ENCODE results near the gene PAX8.
A peak's percentile ranks its signal among the peaks of the same experiment; 100 is the strongest.

PAX8 gene

GRCh38 chr2:113251118-113251517, 27.6 kb downstream of the PAX8 start:
- H3K79me1 ChIP-seq (ENCODE audit: low read length), result no peaks in the 10 kb centered on the region
- no peak overlapping the region for H2BK5ac ChIP-seq (ENCODE audit: low read length)
- no peak overlapping the region for H2AK5ac ChIP-seq (ENCODE audit: low read length)
- no peaks in the 10 kb centered on the region for H3K79me2 ChIP-seq (ENCODE audit: control insufficient read depth, insufficient read depth, low read length)
- H3K18ac ChIP-seq (ENCODE audit: low read length), result no peak overlapping the region
- H3K4ac ChIP-seq (ENCODE audit: low read depth, low read length), result no peak overlapping the region
- H4K5ac ChIP-seq (ENCODE audit: low read length), result no peak overlapping the region
- no peak overlapping the region for H3K9ac ChIP-seq (ENCODE audit: low read length)
- no peak overlapping the region for H4K8ac ChIP-seq (ENCODE audit: low read depth, low read length)
- no peak overlapping the region for H3K27ac ChIP-seq (ENCODE audit: low read depth, low read length)
- H2BK120ac ChIP-seq (ENCODE audit: low read depth, low read length), result no peak overlapping the region
- H3K4me2 ChIP-seq (ENCODE audit: low read length), result no peak overlapping the region
- H3K56ac ChIP-seq (ENCODE audit: low read length), result no peak overlapping the region
- no peak overlapping the region for H3K23ac ChIP-seq (ENCODE audit: low read length)
- no peak overlapping the region for H3K4me3 ChIP-seq (ENCODE audit: low read length)
- WGBS (ENCODE audit: extremely low coverage, insufficient coverage, low lambda C conversion rate), result no CpG with 5 or more reads among the region's 7 CpGs
- H2BK15ac ChIP-seq (replicated peaks; ENCODE audit: low read depth), result no peak overlapping the region
- no peaks in the 10 kb centered on the region for H3K27me3 ChIP-seq (ENCODE audit: insufficient read depth, low read length, poor library complexity)
- no peaks in the 10 kb centered on the region for H3K36me3 ChIP-seq (ENCODE audit: control insufficient read depth, insufficient read depth, low read length)
- DNase-seq, result no peak
- no peaks in the 10 kb centered on the region for H3K4me1 ChIP-seq (ENCODE audit: control insufficient read depth, low read depth, low read length)

GRCh38 chr2:113248997-113249770, 29.5 kb downstream of the PAX8 start:
- Histone ChIP-seq H3K27me3 (ENCODE audit: insufficient read depth, low read length, poor library complexity) (no peaks in the 10 kb centered on the region), H3K9ac (ENCODE audit: low read length) (no peak overlapping the region), H3K23ac (ENCODE audit: low read length) (no peak overlapping the region), H3K4ac (ENCODE audit: low read depth, low read length) (no peak overlapping the region), H2BK120ac (ENCODE audit: low read depth, low read length) (no peak overlapping the region), H4K5ac (ENCODE audit: low read length) (no peak overlapping the region), H3K27ac (ENCODE audit: low read depth, low read length) (no peak overlapping the region), H4K8ac (ENCODE audit: low read depth, low read length) (no peak overlapping the region), H3K18ac (ENCODE audit: low read length) (no peak overlapping the region), H2BK15ac (replicated peaks; ENCODE audit: low read depth) (no peak overlapping the region), H3K36me3 (ENCODE audit: control insufficient read depth, insufficient read depth, low read length) (no peaks in the 10 kb centered on the region), H3K4me2 (ENCODE audit: low read length) (no peak overlapping the region), H3K56ac (ENCODE audit: low read length) (peak overlapping the region; percentile 30), H3K4me1 (ENCODE audit: control insufficient read depth, low read depth, low read length) (no peaks in the 10 kb centered on the region), H3K4me3 (ENCODE audit: low read length) (no peak overlapping the region), H2BK5ac (ENCODE audit: low read length) (no peak overlapping the region), H3K79me1 (ENCODE audit: low read length) (no peaks in the 10 kb centered on the region), H3K79me2 (ENCODE audit: control insufficient read depth, insufficient read depth, low read length) (no peaks in the 10 kb centered on the region), H2AK5ac (ENCODE audit: low read length) (no peak overlapping the region)
- no CpG with 5 or more reads among the region's 10 CpGs for WGBS (ENCODE audit: extremely low coverage, insufficient coverage, low lambda C conversion rate)
- DNase-seq, result peak; percentile 80

- H3K4me2 ChIP-seq (ENCODE audit: low read length), result no peak overlapping the region
- WGBS (ENCODE audit: extremely low coverage, insufficient coverage, low lambda C conversion rate), result no CpG with 5 or more reads among the region's 14 CpGs
- no peak overlapping the region for H4K5ac ChIP-seq (ENCODE audit: low read length)
- H3K27me3 ChIP-seq (ENCODE audit: insufficient read depth, low read length, poor library complexity), result no peaks in the 10 kb centered on the region
- H2AK5ac ChIP-seq (ENCODE audit: low read length), result no peak overlapping the region
- no peak overlapping the region for H3K9ac ChIP-seq (ENCODE audit: low read length)
- DNase-seq, result no peak
- H3K36me3 ChIP-seq (ENCODE audit: control insufficient read depth, insufficient read depth, low read length), result no peaks in the 10 kb centered on the region
- no peak overlapping the region for H2BK15ac ChIP-seq (replicated peaks; ENCODE audit: low read depth)
- H3K4me1 ChIP-seq (ENCODE audit: control insufficient read depth, low read depth, low read length), result no peaks in the 10 kb centered on the region
- no peak overlapping the region for H3K4me3 ChIP-seq (ENCODE audit: low read length)
- no peak overlapping the region for H3K4ac ChIP-seq (ENCODE audit: low read depth, low read length)
- no peak overlapping the region for H2BK120ac ChIP-seq (ENCODE audit: low read depth, low read length)
- no peak overlapping the region for H3K27ac ChIP-seq (ENCODE audit: low read depth, low read length)
- H3K79me2 ChIP-seq (ENCODE audit: control insufficient read depth, insufficient read depth, low read length), result no peaks in the 10 kb centered on the region
- H3K23ac ChIP-seq (ENCODE audit: low read length), result no peak overlapping the region
- no peak overlapping the region for H2BK5ac ChIP-seq (ENCODE audit: low read length)
- H3K56ac ChIP-seq (ENCODE audit: low read length), result no peak overlapping the region
- no peaks in the 10 kb centered on the region for H3K79me1 ChIP-seq (ENCODE audit: low read length)
- H3K18ac ChIP-seq (ENCODE audit: low read length), result no peak overlapping the region
- no peak overlapping the region for H4K8ac ChIP-seq (ENCODE audit: low read depth, low read length)
Measured at GRCh38 chr2:113246606-113247005, 32.1 kb downstream of the PAX8 start.

- no peaks in the 10 kb centered on the region for H3K36me3 ChIP-seq (ENCODE audit: control insufficient read depth, insufficient read depth, low read length)
- H2AK5ac ChIP-seq (ENCODE audit: low read length), result no peak overlapping the region
- H3K4ac ChIP-seq (ENCODE audit: low read depth, low read length), result no peak overlapping the region
- no peak overlapping the region for H3K27ac ChIP-seq (ENCODE audit: low read depth, low read length)
- no peak overlapping the region for H4K5ac ChIP-seq (ENCODE audit: low read length)
- no peak overlapping the region for H4K8ac ChIP-seq (ENCODE audit: low read depth, low read length)
- DNase-seq, result no peak
- H2BK120ac ChIP-seq (ENCODE audit: low read depth, low read length), result no peak overlapping the region
- no peak overlapping the region for H3K4me3 ChIP-seq (ENCODE audit: low read length)
- H3K23ac ChIP-seq (ENCODE audit: low read length), result no peak overlapping the region
- no peaks in the 10 kb centered on the region for H3K79me1 ChIP-seq (ENCODE audit: low read length)
- H3K27me3 ChIP-seq (ENCODE audit: insufficient read depth, low read length, poor library complexity), result no peaks in the 10 kb centered on the region
- H2BK15ac ChIP-seq (replicated peaks; ENCODE audit: low read depth), result no peak overlapping the region
- H3K18ac ChIP-seq (ENCODE audit: low read length), result no peak overlapping the region
- no peaks in the 10 kb centered on the region for H3K79me2 ChIP-seq (ENCODE audit: control insufficient read depth, insufficient read depth, low read length)
- no peaks in the 10 kb centered on the region for H3K4me1 ChIP-seq (ENCODE audit: control insufficient read depth, low read depth, low read length)
- H3K4me2 ChIP-seq (ENCODE audit: low read length), result no peak overlapping the region
- H3K56ac ChIP-seq (ENCODE audit: low read length), result no peak overlapping the region
- no CpG with 5 or more reads among the region's 3 CpGs for WGBS (ENCODE audit: extremely low coverage, insufficient coverage, low lambda C conversion rate)
- H3K9ac ChIP-seq (ENCODE audit: low read length), result no peak overlapping the region
- H2BK5ac ChIP-seq (ENCODE audit: low read length), result no peak overlapping the region
Measured at GRCh38 chr2:113245276-113245711, 33.4 kb downstream of the PAX8 start.

GRCh38 chr2:113242327-113242726, 36.4 kb downstream of the PAX8 start:
- H3K27ac ChIP-seq (ENCODE audit: low read depth, low read length), result no peak overlapping the region

More at GRCh38 chr2:113242327-113242726, 36.4 kb downstream of the PAX8 start:
- no peaks in the 10 kb centered on the region for H3K4me1 ChIP-seq (ENCODE audit: control insufficient read depth, low read depth, low read length)
- H3K27me3 ChIP-seq (ENCODE audit: insufficient read depth, low read length, poor library complexity), result no peaks in the 10 kb centered on the region
- no peak overlapping the region for H3K56ac ChIP-seq (ENCODE audit: low read length)
- WGBS (ENCODE audit: extremely low coverage, insufficient coverage, low lambda C conversion rate), result no CpG with 5 or more reads among the region's 6 CpGs
- no peak overlapping the region for H4K5ac ChIP-seq (ENCODE audit: low read length)
- H2BK120ac ChIP-seq (ENCODE audit: low read depth, low read length), result no peak overlapping the region
- no peaks in the 10 kb centered on the region for H3K79me2 ChIP-seq (ENCODE audit: control insufficient read depth, insufficient read depth, low read length)
- H3K36me3 ChIP-seq (ENCODE audit: control insufficient read depth, insufficient read depth, low read length), result no peaks in the 10 kb centered on the region
- H3K4ac ChIP-seq (ENCODE audit: low read depth, low read length), result no peak overlapping the region
- H3K4me2 ChIP-seq (ENCODE audit: low read length), result no peak overlapping the region
- no peak overlapping the region for H3K9ac ChIP-seq (ENCODE audit: low read length)
- H3K23ac ChIP-seq (ENCODE audit: low read length), result no peak overlapping the region
- no peak overlapping the region for H4K8ac ChIP-seq (ENCODE audit: low read depth, low read length)
- no peaks in the 10 kb centered on the region for H3K79me1 ChIP-seq (ENCODE audit: low read length)
- H2AK5ac ChIP-seq (ENCODE audit: low read length), result no peak overlapping the region
- H3K4me3 ChIP-seq (ENCODE audit: low read length), result no peak overlapping the region
- no peak overlapping the region for H2BK15ac ChIP-seq (replicated peaks; ENCODE audit: low read depth)
- no peak for DNase-seq
- no peak overlapping the region for H3K18ac ChIP-seq (ENCODE audit: low read length)
- no peak overlapping the region for H2BK5ac ChIP-seq (ENCODE audit: low read length)

Data from mesendoderm (in vitro differentiated cells).